Measurements from ENCODE around the gene EYA4.

DNA sequence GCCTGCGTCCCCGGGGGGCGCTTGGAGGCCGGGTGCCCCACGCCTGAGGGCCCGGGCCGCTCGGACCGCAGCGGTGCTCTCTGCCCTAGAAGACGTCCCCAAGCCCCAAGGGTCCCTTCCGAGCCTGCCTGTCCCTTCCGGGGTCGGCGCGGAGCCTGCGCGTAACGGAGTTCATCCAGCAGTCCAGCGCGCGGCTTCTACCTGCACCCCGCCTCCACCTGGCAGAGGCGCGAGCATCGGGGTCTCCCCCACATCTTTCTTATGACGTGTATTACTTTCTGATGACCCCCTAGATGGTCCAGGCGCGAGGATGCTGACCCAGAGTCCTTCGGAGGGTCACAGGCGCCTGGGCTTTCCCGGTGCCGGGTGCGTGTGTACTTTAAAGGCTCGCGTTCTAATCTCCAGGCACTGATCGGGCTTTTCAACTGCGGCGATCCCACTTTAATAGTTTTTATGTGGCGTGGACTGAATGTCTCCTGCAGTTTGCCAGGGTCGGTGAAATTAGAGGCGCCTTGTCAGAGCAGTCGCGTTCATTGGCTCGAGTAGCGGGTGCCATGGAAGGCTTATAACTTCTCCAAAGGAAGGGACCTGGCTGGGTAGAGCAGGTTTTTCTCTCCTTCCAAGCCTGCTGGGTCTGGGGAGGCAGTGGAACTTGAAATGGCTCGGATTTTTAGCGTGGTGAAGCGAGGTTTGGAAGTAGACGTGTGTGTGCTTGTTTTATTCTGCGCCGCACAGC lies 912 bp downstream of the EYA4 start:
- TF ChIP-seq, protein P1, sequence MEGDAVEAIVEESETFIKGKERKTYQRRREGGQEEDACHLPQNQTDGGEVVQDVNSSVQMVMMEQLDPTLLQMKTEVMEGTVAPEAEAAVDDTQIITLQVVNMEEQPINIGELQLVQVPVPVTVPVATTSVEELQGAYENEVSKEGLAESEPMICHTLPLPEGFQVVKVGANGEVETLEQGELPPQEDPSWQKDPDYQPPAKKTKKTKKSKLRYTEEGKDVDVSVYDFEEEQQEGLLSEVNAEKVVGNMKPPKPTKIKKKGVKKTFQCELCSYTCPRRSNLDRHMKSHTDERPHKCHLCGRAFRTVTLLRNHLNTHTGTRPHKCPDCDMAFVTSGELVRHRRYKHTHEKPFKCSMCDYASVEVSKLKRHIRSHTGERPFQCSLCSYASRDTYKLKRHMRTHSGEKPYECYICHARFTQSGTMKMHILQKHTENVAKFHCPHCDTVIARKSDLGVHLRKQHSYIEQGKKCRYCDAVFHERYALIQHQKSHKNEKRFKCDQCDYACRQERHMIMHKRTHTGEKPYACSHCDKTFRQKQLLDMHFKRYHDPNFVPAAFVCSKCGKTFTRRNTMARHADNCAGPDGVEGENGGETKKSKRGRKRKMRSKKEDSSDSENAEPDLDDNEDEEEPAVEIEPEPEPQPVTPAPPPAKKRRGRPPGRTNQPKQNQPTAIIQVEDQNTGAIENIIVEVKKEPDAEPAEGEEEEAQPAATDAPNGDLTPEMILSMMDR (IDR thresholded peaks at IDR 0.05; ENCODE audit: insufficient read depth, low read length, poor library complexity, severe bottlenecking): no peak
- no peak for TF ChIP-seq EZH2phosphoT487 (conservative IDR thresholded peaks at IDR 0.05; ENCODE audit: low read length)

All from SU-DHL-6 (cell line).